Hematopoietic multipotent progenitor cell treated with erythropoietin and hydrocortisone succinate and interleukin-3 and kit ligand, for 17 days (in vitro differentiated cells): ENCODE data around the gene ODAPH.
"Not testable (repeated sequence)": the region's sequence is repeated elsewhere in the genome, so short reads cannot be mapped to it uniquely, and the experiment has no call there.

Experiments used
- DNase-seq: peaks from one replicate; pipeline ENCODE4 v3.0.0-alpha.2; 2015; ENCODE audit warnings: low spot score

Gene ODAPH, protein sequence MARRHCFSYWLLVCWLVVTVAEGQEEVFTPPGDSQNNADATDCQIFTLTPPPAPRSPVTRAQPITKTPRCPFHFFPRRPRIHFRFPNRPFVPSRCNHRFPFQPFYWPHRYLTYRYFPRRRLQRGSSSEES

DNA sequence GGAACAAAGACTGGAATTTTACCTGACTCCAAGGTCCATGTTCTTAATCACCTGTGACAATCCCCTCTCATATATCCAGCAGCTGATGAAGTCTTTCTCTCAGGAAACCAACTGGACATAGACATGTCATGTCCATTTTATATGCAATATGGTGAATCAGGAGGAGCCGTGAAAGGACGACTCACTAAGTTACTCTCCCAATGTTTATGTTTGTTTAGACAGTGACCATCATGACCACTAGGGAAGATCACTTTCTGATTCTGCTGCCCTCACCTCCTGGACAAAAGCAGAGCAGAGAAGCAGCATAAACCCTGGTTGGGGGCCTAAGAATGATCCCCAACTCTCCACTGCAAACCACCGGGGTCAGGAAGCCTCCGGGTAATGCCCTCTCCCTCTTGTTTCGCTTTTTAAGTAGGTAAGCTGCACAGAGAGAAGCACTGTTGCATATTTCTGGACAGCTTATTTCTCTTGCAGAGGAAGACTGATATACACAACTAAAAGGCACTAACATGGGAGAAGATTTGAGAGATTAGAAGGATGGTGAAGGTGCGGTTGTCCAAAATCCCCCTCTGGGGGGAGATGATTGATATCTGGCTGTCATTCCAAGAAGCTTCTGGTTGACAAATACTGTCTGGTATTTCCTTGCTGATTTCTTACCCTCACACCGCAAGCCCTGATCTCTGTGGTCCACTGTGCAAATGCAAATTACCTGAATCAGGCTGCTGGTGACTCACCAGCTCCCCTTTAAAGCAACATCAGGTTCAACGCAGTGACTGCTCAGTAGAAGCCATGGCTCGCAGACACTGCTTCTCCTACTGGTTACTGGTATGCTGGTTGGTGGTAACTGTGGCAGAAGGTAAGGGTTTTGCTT is at the start of gene ODAPH:
TSS of gene ODAPH (plus strand) at position 773 of the 871 bp plus-strand sequence. CDS start at position 790, 17 bp downstream.
- DNase-seq, result no peak

- not testable (repeated sequence) for DNase-seq
These were observed 46.3 kb upstream of the ODAPH start for GRCh38 chr4:75509592-75509991.

DNA sequence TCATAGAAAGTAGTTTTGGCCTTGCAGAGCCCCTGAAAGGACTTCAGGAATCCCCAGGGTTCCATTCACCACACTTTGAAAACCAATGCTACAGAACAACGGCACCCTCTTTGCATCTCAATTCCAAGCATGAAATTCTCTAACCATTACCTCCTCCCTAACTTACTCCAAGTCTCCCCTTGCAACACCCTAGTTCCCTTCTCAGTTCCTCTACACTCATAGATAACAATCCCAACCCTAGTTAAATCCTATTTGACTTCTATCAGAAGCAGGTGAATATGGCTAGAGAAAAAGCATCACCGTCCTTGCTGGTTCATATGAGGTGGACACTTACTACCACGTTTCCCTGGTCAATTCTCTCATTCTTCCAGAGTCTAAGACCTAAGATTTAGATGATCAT is 44.0 kb upstream of the ODAPH start:
- DNase-seq, result no peak

- no peak for DNase-seq
These were observed 43.3 kb upstream of the ODAPH start for GRCh38 chr4:75512386-75513211.

DNA sequence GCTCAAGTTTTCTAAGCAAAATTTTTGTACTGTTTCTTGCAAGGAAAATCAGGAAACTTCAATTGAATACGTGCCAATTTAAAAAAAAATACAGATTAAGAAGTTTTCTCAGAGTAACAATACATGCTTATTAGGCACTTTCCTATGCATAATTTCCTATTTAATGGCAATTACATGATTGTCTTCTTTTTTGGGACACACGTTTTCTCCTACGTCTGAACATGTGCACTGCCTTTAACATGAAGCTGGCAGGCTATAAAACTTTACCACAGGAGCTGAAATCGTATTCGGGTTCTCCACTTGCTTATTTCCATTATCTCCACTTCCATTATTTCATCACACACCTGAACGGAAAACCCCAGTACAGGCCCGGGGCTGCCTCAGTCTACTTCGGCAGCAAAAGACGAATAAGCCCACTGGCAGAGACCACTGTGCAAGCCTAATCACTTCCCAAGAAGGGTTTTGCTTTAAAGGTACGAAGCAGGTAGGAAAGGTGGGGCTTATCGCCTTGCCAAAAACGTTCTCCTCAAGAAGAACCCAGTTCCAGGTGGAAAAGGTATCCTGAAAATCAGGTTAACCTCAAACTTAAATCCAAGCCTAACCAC is 42.2 kb upstream of the ODAPH start:
- DNase-seq, result no peak

GRCh38 chr4:75514131-75514948 is 41.5 kb upstream of the ODAPH start, which contains the start of the genes RCHY1 and THAP6:
TSS of gene RCHY1 (minus strand) at chr4:75514403. CDS start at chr4:75514286, 117 bp downstream.
TSS of gene THAP6 (plus strand) at chr4:75514473. CDS start at chr4:75515453, 980 bp downstream.
- peak; percentile 94 for DNase-seq

DNA sequence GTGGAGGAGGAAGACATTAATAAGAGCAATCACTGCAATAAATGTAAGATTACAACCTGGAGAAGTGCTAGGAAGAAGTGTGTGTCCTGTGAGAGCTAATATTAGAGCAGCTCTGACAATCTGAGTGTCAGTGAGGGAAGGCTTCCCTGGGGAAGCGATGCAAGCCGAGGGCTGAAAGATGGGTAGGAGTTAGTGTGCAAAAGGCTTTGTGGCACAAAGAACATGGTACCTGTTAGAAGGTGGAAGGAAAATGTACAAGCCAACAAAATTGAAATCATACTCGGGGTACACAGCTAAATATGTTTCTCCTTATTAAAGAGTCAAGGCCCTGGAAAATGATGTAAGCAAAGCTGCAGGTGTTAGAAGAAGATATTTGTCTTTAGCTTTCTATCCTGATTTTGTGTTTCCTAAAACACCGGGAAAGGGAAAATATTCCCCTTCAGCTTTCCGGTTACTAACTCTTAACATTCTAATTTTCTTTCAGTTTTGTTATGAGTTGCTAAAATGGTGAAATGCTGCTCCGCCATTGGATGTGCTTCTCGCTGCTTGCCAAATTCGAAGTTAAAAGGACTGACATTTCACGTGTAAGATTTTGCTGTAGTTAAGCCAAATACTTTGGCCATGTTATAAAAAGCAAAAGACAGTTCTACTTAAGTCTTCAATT is 40.8 kb upstream of the ODAPH start:
- no peak for DNase-seq

GRCh38 chr4:75516144-75516543 is 39.7 kb upstream of the ODAPH start:
- no peak for DNase-seq

GRCh38 chr4:75519452-75519851 is 36.4 kb upstream of the ODAPH start:
- DNase-seq, result not testable (repeated sequence)

- no peak for DNase-seq
These were observed 30.8 kb upstream of the ODAPH start for GRCh38 chr4:75525086-75525485.

- no peak for DNase-seq
These were observed 30.0 kb upstream of the ODAPH start for GRCh38 chr4:75525910-75526309.

GRCh38 chr4:75527482-75527881 is 28.4 kb upstream of the ODAPH start:
- no peak for DNase-seq

DNA sequence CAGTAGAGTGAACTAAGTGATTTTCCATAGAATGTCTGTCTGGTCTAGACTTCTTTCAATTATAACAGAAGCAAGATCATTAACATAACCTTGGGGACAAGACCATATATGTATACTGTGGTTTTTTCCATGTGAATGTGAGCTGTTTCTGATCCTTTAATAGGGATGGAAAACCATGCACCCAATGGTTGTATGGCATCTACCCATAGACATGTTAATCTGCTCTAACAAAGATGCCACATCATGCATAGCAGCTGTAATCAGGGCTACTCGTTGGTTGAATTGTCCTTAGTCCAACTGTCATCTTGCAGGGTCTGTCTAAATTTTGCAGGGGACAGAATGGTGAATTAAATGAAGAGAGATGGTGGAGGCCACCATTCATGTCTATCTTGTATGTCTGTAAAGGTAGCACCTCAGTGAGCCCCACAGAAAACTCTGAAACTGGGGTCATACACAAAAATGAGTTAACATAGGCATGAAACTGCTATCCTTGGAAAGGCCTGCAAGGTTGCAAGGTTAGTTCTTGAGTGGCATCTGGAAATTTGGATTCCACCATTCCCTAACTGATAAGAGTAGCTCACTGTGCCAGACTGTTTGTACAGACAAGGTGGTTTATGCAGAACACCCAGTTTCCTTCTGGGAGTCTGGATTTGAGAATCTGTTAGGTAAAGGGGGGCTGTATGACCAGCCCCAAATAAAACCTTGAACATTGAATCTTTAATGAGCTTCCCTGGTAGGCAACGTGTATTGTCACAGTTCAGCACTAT is 25.1 kb upstream of the ODAPH start:
- no peak for DNase-seq

DNA sequence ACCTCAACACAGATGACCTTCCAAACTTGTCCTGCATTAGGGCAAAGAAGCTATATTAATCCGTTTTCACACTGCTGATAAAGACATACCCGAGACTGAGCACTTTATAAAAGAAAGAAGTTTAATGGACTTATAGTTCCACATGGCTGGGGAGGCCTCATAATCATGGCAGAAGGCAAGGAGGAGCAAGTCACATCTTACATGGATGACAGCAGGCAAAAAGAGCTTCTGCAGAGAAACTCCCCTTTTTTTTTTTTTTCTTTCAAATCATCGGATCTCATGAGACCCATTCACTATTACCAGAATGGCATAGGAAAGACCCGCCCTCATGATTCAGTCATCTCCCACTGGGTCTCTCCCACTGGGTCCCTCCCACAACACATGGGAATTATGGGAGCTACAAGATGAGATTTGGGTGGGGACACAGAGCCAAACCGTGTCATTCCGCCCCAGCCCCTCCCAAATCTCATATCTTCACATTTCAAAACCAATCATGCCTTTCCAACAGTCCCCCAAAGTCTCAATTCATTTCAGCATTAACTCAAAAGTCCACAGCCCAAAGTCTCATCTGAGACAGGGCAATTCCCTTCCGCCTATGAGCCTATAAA is 24.2 kb upstream of the ODAPH start:
- DNase-seq, result not testable (repeated sequence)

- not testable (repeated sequence) for DNase-seq
These were observed 22.5 kb upstream of the ODAPH start for GRCh38 chr4:75533339-75533887.

DNA sequence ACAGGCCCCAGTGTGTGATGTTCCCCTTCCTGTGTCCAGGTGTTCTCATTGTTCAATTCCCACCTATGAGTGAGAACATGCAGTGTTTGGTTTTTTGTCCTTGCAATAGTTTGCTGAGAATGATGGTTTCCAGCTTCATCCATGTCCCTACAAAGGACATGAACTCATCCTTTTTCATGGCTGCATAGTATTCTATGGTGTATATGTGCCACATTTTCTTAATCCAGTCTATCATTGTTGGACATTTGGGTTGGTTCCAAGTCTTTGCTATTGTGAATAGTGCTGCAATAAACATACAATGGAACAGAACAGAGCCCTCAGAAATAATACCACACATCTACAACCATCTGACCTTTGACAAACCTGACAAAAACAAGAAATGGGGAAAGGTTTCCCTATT is 21.9 kb upstream of the ODAPH start:
- not testable (repeated sequence) for DNase-seq

GRCh38 chr4:75537308-75537707 is 18.6 kb upstream of the ODAPH start:
- DNase-seq, result not testable (repeated sequence)

GRCh38 chr4:75542824-75543223 is 13.0 kb upstream of the ODAPH start:
- DNase-seq, result no peak

DNA sequence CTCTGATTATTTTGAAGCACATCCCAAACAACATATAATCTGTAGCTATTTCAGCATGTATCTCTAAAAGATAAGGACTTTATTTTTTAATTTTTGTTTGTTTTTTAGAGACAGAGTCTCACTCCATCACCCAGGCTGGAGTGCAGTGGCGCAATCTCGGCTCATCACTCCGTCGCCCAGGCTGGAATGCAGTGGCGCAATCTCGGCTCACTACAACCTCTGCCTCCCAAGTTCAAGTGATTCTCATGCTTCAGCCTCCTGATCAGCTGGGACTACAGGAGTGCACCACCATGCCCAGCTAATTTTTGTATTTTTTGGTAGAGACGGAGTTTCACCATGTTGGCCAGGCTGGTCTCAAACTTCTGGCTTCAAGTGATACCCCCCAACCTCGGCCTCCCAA is 11.6 kb upstream of the ODAPH start:
- not testable (repeated sequence) for DNase-seq
